Trophoblast cell (in vitro differentiated cells and primary cell): ENCODE data around the gene TXNDC16.

ENCODE experiments used
- DNase-seq, 2 donors: peaks; one replicate each; pipeline ENCODE4 v3.0.0-alpha.2; 2016
- H2AFZ ChIP-seq: 2 replicates; pipeline ENCODE4 v1.6.1; 2013; ENCODE audit warnings: low read length, moderate library complexity, mild to moderate bottlenecking; ENCODE audit not compliant: insufficient read depth, poor library complexity
- H2AK5ac ChIP-seq: 2 replicates; pipeline ENCODE4 v1.6.1; 2013; ENCODE audit warnings: mild to moderate bottlenecking, low read length
- H2BK120ac ChIP-seq: 2 replicates; pipeline ENCODE4 v1.6.1; 2013; ENCODE audit warnings: low read length, mild to moderate bottlenecking, moderate library complexity; ENCODE audit not compliant: insufficient read depth, poor library complexity
- H2BK12ac ChIP-seq: 2 replicates; pipeline ENCODE4 v1.6.1; 2013; ENCODE audit warnings: mild to moderate bottlenecking, low read length, moderate library complexity
- H2BK5ac ChIP-seq: 2 replicates; pipeline ENCODE4 v1.6.1; 2013; ENCODE audit warnings: low read length, low read depth, moderate library complexity, mild to moderate bottlenecking; ENCODE audit not compliant: poor library complexity
- H3K14ac ChIP-seq: 2 replicates; pipeline ENCODE4 v1.6.1; 2013; ENCODE audit warnings: mild to moderate bottlenecking, low read length
- H3K18ac ChIP-seq: 2 replicates; pipeline ENCODE4 v1.6.1; 2013; ENCODE audit warnings: mild to moderate bottlenecking, low read length
- H3K23ac ChIP-seq: 2 replicates; pipeline ENCODE4 v1.6.1; 2013; ENCODE audit warnings: low read length
- H3K27ac ChIP-seq: 2 replicates; pipeline ENCODE4 v1.5.1; 2013; ENCODE audit warnings: low read depth, mild to moderate bottlenecking, inconsistent platforms, low read length, moderate library complexity
- H3K27me3 ChIP-seq: 2 replicates; pipeline ENCODE4 v1.6.1; 2013; ENCODE audit warnings: inconsistent platforms, mild to moderate bottlenecking, low read length, moderate library complexity; ENCODE audit not compliant: insufficient read depth
- H3K36me3 ChIP-seq, 2 experiments: 1 replicate in 1 of 2; 2 replicates in 1 of 2; pipeline ENCODE4 v1.6.1; 2013; ENCODE audit warnings: low read length in 2 of 2, mild to moderate bottlenecking in 2 of 2, moderate library complexity in 1 of 2; ENCODE audit not compliant: insufficient read depth in 2 of 2, control insufficient read depth in 1 of 2
- H3K4ac ChIP-seq: 2 replicates; pipeline ENCODE4 v1.6.1; 2013; ENCODE audit warnings: low read depth, mild to moderate bottlenecking, low read length, moderate library complexity
- H3K4me1 ChIP-seq, 2 experiments: 1 replicate in 1 of 2; 2 replicates in 1 of 2; pipeline ENCODE4 v1.6.1; 2013; ENCODE audit warnings: low read length in 2 of 2, mild to moderate bottlenecking in 2 of 2, moderate library complexity in 1 of 2; ENCODE audit not compliant: insufficient read depth in 2 of 2, control insufficient read depth in 1 of 2
- H3K4me2 ChIP-seq: 2 replicates; pipeline ENCODE4 v1.6.1; 2013; ENCODE audit warnings: inconsistent platforms, mild to moderate bottlenecking, low read length, moderate library complexity
- H3K4me3 ChIP-seq: 2 replicates; pipeline ENCODE4 v1.5.1; 2013; ENCODE audit warnings: mild to moderate bottlenecking, low read depth, low read length, inconsistent platforms
- H3K79me1 ChIP-seq: one replicate; pipeline ENCODE4 v1.6.1; 2013; ENCODE audit warnings: low read length
- H3K79me2 ChIP-seq: 2 replicates; pipeline ENCODE4 v1.6.1; 2013; ENCODE audit warnings: low read length, mild to moderate bottlenecking; ENCODE audit not compliant: control insufficient read depth, insufficient read depth, poor library complexity
- H3K9ac ChIP-seq: 2 replicates; pipeline ENCODE4 v1.6.1; 2013; ENCODE audit warnings: mild to moderate bottlenecking, low read length
- H3K9me3 ChIP-seq: 2 replicates; pipeline ENCODE4 v1.6.1; 2013; ENCODE audit warnings: low read depth, mild to moderate bottlenecking, control low read depth, inconsistent platforms, low read length; ENCODE audit not compliant: insufficient read depth
- H4K12ac ChIP-seq: 2 replicates; pipeline ENCODE4 v1.6.1; 2013; ENCODE audit warnings: low read depth, mild to moderate bottlenecking, low read length, moderate library complexity
- H4K8ac ChIP-seq: 2 replicates; pipeline ENCODE4 v1.6.1; 2013; ENCODE audit warnings: low read depth, mild to moderate bottlenecking, low read length, moderate library complexity
- H4K91ac ChIP-seq: one replicate; pipeline ENCODE4 v1.6.1; 2013; ENCODE audit warnings: low read depth, mild to moderate bottlenecking, low read length, moderate library complexity
- WGBS: extraction: QIAGEN DNeasy Blood & Tissue Kit; methylation state at CpG from one replicate; pipeline ENCODE4 v1.1.7; 2013; ENCODE audit warnings: missing lambda C conversion rate; ENCODE audit not compliant: insufficient read length, insufficient coverage; ENCODE audit errors: extremely low coverage; 5-methylcytosine and 5-hydroxymethylcytosine counted together

TXNDC16 gene

DNA sequence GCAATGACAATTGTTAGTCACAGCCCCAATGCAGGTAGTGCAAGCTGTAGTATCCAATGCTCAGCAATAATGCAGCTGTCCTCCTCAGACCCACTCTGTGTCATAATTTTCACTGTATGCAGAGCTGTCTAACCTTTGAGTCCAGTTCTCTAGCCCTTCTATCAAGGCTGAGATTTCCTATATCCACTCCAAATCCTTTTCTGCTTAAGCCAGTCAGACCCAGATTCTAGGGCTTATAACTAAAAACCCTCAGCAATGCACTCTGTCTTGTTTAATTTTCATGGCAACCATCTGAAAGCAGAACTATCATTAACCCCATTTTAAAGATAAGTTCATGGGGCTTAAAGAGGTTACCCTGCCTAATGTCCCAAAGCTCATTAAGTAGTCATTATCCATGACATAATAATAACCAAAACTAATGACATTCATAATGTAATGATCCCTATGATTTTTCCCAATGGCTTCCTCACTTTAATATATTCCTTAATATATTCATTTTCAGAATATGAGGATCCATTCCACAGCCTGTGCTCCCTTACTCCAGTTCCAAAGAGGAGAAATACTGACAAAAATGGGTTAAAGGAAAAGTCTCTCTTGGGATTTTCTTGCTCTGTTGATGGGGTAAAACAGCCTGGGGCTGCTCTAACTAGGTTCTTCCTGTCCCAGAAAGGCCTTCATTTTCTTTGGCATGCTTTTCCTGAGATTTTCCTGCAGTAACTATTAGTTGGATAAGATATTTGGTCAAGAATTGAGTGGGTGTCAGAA is 29.5 kb downstream of the TXNDC16 start:
- no peak overlapping the region for H3K18ac ChIP-seq
- no peak overlapping the region for H3K27ac ChIP-seq
- no peak overlapping the region for H3K9ac ChIP-seq
- H3K36me3 ChIP-seq = no peaks in the 10 kb centered on the region
- no peaks in the 10 kb centered on the region for H3K27me3 ChIP-seq
- H2BK5ac ChIP-seq = no peak overlapping the region
- H3K4me3 ChIP-seq = no peak overlapping the region
- H3K79me1 ChIP-seq = no peaks in the 10 kb centered on the region
- no peak overlapping the region for H2AFZ ChIP-seq
- H2BK12ac ChIP-seq = no peak overlapping the region
- no peak overlapping the region for H2AK5ac ChIP-seq
- H3K14ac ChIP-seq = no peak overlapping the region
- no peak overlapping the region for H2BK120ac ChIP-seq
- no peak overlapping the region for H4K8ac ChIP-seq
- no peak overlapping the region for H4K12ac ChIP-seq
- no peak overlapping the region for H3K23ac ChIP-seq
- H3K9me3 ChIP-seq = no peaks in the 10 kb centered on the region
- no peak overlapping the region for H3K4me2 ChIP-seq
- no peak overlapping the region for H3K4ac ChIP-seq
- no peaks in the 10 kb centered on the region for H3K79me2 ChIP-seq
- H3K4me1 ChIP-seq = peaks cover 0 to 4% of the 10 kb centered on the region in 2 experiments
- H4K91ac ChIP-seq = no peak overlapping the region
- DNase-seq = no peak

DNA sequence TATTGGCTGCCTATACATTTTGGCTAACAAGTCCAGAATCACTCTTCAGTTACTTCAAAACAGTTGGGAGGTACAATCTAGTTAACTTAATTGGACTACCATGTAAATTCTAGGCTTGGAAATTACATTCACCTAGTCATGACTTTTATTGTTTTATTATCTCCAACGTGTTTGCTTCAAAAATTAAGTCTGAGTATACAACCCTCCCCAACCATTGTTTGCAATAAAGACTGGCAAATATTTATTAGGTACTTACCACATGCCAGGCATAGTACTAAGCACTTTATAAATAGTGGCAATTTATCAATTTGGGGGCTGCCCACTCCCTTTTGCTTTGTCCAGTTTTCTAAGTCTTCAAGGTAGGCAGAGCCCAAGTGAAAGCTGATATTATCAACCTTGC is 30.3 kb downstream of the TXNDC16 start:
- Histone ChIP-seq H3K23ac (no peak overlapping the region), H3K79me1 (no peaks in the 10 kb centered on the region), H4K12ac (no peak overlapping the region), H3K79me2 (no peaks in the 10 kb centered on the region), H3K4me3 (no peak overlapping the region), H3K4me1 (peaks cover 0 to 4% of the 10 kb centered on the region in 2 experiments), H2BK5ac (no peak overlapping the region), H2AFZ (no peak overlapping the region), H3K27ac (no peak overlapping the region), H3K4ac (no peak overlapping the region), H2AK5ac (no peak overlapping the region), H2BK12ac (no peak overlapping the region), H4K91ac (no peak overlapping the region), H3K4me2 (no peak overlapping the region), H3K14ac (no peak overlapping the region), H2BK120ac (no peak overlapping the region), H3K27me3 (no peaks in the 10 kb centered on the region), H3K18ac (no peak overlapping the region), H4K8ac (no peak overlapping the region), H3K9me3 (no peaks in the 10 kb centered on the region), H3K9ac (no peak overlapping the region), H3K36me3 (no peaks in the 10 kb centered on the region)
- no CpG with 5 or more reads among the region's 1 CpG for WGBS
- no peak for DNase-seq

DNA sequence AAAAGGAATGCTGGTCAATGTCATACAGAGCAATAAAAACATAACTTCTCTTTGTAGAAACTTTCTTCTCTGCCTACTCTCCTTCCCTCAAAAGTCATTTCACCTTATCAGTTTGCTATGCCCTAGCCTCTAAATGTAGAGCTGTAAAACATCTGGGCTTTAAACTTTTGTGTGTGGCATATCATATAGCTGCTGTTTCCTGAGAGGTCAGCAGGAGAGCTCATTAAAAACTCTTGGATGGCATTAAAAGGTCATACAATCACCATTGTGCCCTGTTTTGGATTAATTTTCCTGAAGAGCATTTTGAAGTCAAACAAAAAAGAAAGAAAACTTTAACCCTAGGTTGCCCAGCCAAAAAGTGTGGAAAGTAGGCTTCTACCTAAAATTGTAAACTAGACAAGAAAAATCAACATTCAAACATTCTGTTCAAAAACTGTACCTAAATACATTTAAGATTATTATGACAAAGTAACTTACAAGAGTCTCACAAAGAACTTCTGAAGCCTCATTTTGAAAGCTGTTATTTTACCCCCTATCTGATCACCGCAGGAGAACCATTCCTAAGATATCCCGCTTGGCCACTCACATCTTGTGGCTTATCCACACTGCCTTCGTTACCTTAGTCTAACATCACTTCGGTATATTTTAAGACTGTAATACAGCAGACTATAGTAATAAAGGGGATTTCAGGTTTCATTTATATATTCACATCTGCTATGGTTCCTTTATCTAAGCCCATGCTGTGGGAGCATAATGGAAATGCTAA is 38.1 kb downstream of the TXNDC16 start:
- no peak overlapping the region for H2AK5ac ChIP-seq
- no peaks in the 10 kb centered on the region for H3K4me1 ChIP-seq
- no peak overlapping the region for H2AFZ ChIP-seq
- H3K27me3 ChIP-seq = no peaks in the 10 kb centered on the region
- H3K79me2 ChIP-seq = no peaks in the 10 kb centered on the region
- no peaks in the 10 kb centered on the region for H3K9me3 ChIP-seq
- no peak overlapping the region for H3K4me3 ChIP-seq
- WGBS = no CpG with 5 or more reads among the region's 4 CpGs
- H3K27ac ChIP-seq = no peak overlapping the region
- DNase-seq = no peak
- H4K12ac ChIP-seq = no peak overlapping the region
- H3K23ac ChIP-seq = no peak overlapping the region
- no peak overlapping the region for H2BK12ac ChIP-seq
- H3K4ac ChIP-seq = no peak overlapping the region
- H4K8ac ChIP-seq = no peak overlapping the region
- H3K9ac ChIP-seq = no peak overlapping the region
- H3K79me1 ChIP-seq = no peaks in the 10 kb centered on the region
- no peaks in the 10 kb centered on the region for H3K36me3 ChIP-seq
- no peak overlapping the region for H2BK5ac ChIP-seq
- H3K4me2 ChIP-seq = no peak overlapping the region
- no peak overlapping the region for H2BK120ac ChIP-seq
- no peak overlapping the region for H3K14ac ChIP-seq
- no peak overlapping the region for H4K91ac ChIP-seq
- H3K18ac ChIP-seq = no peak overlapping the region

DNA sequence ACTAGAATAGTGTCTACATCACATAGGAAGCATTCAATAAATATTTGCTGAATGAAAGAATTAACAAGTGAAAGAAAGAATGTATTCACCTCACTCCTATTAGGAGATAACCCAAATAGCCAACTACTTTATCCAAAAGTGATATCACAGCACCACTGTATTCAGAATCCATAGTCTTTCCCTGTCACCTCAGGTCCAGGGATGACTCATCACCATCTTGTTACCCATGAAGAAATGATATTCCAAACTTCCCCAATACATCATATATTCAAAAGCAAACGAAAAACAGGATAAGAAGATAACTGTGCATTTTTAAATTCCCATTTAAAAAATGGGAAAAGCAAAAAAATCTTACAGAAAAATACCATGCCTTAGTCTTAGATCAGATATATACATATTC is 39.1 kb downstream of the TXNDC16 start:
- Histone ChIP-seq H3K79me2 (no peaks in the 10 kb centered on the region), H3K9ac (no peak overlapping the region), H4K91ac (no peak overlapping the region), H2AK5ac (no peak overlapping the region), H2BK12ac (no peak overlapping the region), H2BK5ac (no peak overlapping the region), H2AFZ (no peak overlapping the region), H3K18ac (no peak overlapping the region), H4K12ac (no peak overlapping the region), H3K27ac (no peak overlapping the region), H3K4me2 (no peak overlapping the region), H3K27me3 (no peaks in the 10 kb centered on the region), H3K4me1 (no peaks in the 10 kb centered on the region), H3K9me3 (no peaks in the 10 kb centered on the region), H3K23ac (no peak overlapping the region), H4K8ac (no peak overlapping the region), H2BK120ac (no peak overlapping the region), H3K4me3 (no peak overlapping the region), H3K4ac (no peak overlapping the region), H3K36me3 (no peaks in the 10 kb centered on the region), H3K79me1 (no peaks in the 10 kb centered on the region), H3K14ac (no peak overlapping the region)
- no CpG with 5 or more reads among the region's 1 CpG for WGBS
- no peak for DNase-seq
